ENCODE results near the gene USH2A. TPM values are rescaled to one million over a fixed set of nuclear protein-coding genes. Genes with fewer than 3 reads are reported as not detected.
A peak's percentile ranks its signal among the peaks of the same experiment; 100 is the strongest.

The USH2A gene
- total RNA-seq, 2 donors from 2014 or later: 0.62 to 3.1 TPM

DNA sequence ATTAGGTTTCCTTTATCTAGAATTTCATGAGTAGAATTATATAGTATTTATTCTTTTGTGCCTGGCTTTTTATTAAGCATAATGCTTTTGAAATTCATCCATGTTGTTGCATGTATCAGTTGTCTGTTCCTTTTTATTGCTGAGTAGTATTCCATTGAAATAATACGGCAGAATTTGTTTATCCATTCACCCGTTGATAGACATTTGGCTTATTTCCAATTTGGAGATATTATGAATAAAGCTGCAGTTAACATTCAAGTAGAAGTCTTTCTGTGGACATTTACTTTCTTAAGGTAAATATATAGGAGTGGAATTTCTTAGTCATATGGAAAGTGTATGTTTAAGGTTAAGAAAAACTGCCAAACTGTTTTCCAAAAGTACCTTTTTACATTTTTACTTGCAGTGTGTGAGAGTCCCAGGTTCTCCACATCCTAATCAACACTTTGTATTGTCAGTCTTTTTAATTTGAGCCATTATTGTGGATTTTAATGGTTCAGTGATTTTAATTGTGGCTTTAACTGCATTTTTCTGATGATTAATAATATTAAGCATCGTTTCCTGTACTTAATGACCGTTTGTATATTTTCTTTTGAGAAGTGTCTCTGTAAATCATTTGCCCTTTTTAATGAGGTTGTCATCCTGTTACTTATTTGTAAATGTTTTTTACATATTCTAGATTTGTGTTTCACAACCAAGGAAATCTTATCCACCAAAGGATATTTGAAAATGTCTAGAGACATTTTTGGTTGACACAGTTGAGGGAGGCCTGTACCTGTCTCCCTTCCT lies 833.4 kb downstream of the USH2A start:
- H3K9me3 Mint-ChIP-seq: peaks cover 3% of the 10 kb centered on the region
- no peaks in the 10 kb centered on the region for H3K4me1 ChIP-seq (ENCODE audit: control insufficient read depth, insufficient read depth, low read length)
- DNase-seq: no peak
- no peak overlapping the region for H3K9ac ChIP-seq (ENCODE audit: extremely low read depth, low read length, poor library complexity, severe bottlenecking)
- no peaks in the 10 kb centered on the region for H3K27me3 Mint-ChIP-seq (ENCODE audit: insufficient read depth)
- no peak overlapping the region for H3K4me3 ChIP-seq (ENCODE audit: low read length)
- H3K27ac Mint-ChIP-seq: no peak overlapping the region
- no peak overlapping the region for H3K4me3 Mint-ChIP-seq
- WGBS, 2 experiments (ENCODE audit: insufficient coverage in 1 of 2, insufficient read length in 1 of 2): 94 to 100% methylated on average over 3 to 4 of the region's 4 CpGs
- H3K36me3 Mint-ChIP-seq (ENCODE audit: low read depth): peaks cover 49% of the 10 kb centered on the region
- peaks cover 6% of the 10 kb centered on the region for H3K4me1 Mint-ChIP-seq
- TF ChIP-seq, protein P1, sequence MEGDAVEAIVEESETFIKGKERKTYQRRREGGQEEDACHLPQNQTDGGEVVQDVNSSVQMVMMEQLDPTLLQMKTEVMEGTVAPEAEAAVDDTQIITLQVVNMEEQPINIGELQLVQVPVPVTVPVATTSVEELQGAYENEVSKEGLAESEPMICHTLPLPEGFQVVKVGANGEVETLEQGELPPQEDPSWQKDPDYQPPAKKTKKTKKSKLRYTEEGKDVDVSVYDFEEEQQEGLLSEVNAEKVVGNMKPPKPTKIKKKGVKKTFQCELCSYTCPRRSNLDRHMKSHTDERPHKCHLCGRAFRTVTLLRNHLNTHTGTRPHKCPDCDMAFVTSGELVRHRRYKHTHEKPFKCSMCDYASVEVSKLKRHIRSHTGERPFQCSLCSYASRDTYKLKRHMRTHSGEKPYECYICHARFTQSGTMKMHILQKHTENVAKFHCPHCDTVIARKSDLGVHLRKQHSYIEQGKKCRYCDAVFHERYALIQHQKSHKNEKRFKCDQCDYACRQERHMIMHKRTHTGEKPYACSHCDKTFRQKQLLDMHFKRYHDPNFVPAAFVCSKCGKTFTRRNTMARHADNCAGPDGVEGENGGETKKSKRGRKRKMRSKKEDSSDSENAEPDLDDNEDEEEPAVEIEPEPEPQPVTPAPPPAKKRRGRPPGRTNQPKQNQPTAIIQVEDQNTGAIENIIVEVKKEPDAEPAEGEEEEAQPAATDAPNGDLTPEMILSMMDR (conservative IDR thresholded peaks at IDR 0.05): no peak
- H3K27me3 ChIP-seq (ENCODE audit: control insufficient read depth, insufficient read depth, low read length, poor library complexity, severe bottlenecking): no peaks in the 10 kb centered on the region
- H3K9me3 ChIP-seq (ENCODE audit: control insufficient read depth, low read length): peaks cover 6% of the 10 kb centered on the region
- H3K27ac ChIP-seq (ENCODE audit: low read depth, low read length): no peak overlapping the region
- H3K36me3 ChIP-seq (ENCODE audit: control insufficient read depth, insufficient read depth, low read length): peaks cover 48% of the 10 kb centered on the region

DNA sequence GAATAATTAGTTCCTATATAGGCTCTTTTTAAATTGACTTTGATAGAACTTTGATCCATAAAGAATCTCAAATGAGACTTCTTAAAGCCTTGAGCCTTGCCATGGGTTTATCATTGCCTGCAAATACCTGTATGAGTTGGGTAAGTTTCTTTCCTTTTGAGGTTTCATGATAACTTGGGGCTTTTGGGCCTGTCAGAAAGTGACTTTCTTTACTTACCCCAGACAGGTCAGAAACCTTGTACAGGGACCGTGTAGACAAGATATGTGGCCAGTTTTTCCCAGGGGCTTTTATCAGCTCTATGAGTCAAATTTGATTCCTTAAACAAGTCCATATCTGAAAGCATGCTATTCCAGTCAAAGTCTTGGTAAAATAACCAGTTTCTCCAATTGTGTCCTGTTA lies 838.9 kb downstream of the USH2A start:
- Histone ChIP-seq H3K4me1 (ENCODE audit: control insufficient read depth, insufficient read depth, low read length) (no peaks in the 10 kb centered on the region), H3K36me3 (ENCODE audit: control insufficient read depth, insufficient read depth, low read length) (peaks cover 79% of the 10 kb centered on the region), H3K27me3 (ENCODE audit: control insufficient read depth, insufficient read depth, low read length, poor library complexity, severe bottlenecking) (no peaks in the 10 kb centered on the region), H3K4me3 (ENCODE audit: low read length) (no peak overlapping the region), H3K9ac (ENCODE audit: extremely low read depth, low read length, poor library complexity, severe bottlenecking) (no peak overlapping the region), H3K27ac (ENCODE audit: low read depth, low read length) (no peak overlapping the region), H3K9me3 (ENCODE audit: control insufficient read depth, low read length) (peaks cover 21% of the 10 kb centered on the region)
- TF ChIP-seq, protein P1 (conservative IDR thresholded peaks at IDR 0.05): no peak
- no peak overlapping the region for H3K27ac Mint-ChIP-seq
- DNase-seq: no peak
- no peaks in the 10 kb centered on the region for H3K4me1 Mint-ChIP-seq
- H3K36me3 Mint-ChIP-seq (ENCODE audit: low read depth): peaks cover 80% of the 10 kb centered on the region
- WGBS, 2 experiments (ENCODE audit: insufficient coverage in 1 of 2, insufficient read length in 1 of 2): 85% methylated on average over 1 of the region's 1 CpG; no CpG with 5 or more reads in 1 of the 2 experiments
- H3K9me3 Mint-ChIP-seq: peaks cover 10% of the 10 kb centered on the region
- no peak overlapping the region for H3K4me3 Mint-ChIP-seq
- no peaks in the 10 kb centered on the region for H3K27me3 Mint-ChIP-seq (ENCODE audit: insufficient read depth)

DNA sequence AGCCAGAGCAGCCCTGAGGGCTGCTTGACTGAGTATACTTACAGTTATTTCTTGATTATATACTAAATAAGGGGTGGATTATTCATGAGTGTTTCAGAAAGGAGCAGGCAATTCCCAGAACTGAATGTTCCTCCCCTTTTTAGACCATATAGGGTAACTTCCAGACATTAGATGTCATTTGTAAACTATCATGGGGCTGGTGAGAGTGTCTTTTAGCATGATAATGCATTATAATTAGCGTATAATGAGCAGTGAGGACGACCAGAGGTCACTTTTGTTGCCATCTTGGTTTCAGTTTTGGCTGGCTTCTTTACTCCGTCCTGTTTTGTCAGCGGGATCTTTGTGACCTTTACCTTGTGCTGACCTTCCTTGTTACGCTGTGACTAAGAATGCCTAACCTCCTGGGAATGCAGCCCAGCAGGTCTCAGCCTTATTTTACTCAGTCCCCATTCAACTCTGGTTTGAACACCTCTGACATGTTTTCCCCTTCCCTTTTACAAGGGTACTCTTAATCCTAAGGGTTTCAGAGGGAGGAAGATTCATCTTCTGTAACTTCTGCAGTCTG lies 840.0 kb downstream of the USH2A start:
- DNase-seq: peak; percentile 55
- H3K9me3 Mint-ChIP-seq: peaks cover 10% of the 10 kb centered on the region
- Histone ChIP-seq H3K9ac (ENCODE audit: extremely low read depth, low read length, poor library complexity, severe bottlenecking) (no peak overlapping the region), H3K9me3 (ENCODE audit: control insufficient read depth, low read length) (peaks cover 21% of the 10 kb centered on the region), H3K36me3 (ENCODE audit: control insufficient read depth, insufficient read depth, low read length) (peaks cover 80% of the 10 kb centered on the region), H3K4me3 (ENCODE audit: low read length) (no peak overlapping the region), H3K4me1 (ENCODE audit: control insufficient read depth, insufficient read depth, low read length) (no peaks in the 10 kb centered on the region), H3K27ac (ENCODE audit: low read depth, low read length) (no peak overlapping the region), H3K27me3 (ENCODE audit: control insufficient read depth, insufficient read depth, low read length, poor library complexity, severe bottlenecking) (no peaks in the 10 kb centered on the region)
- TF ChIP-seq, protein P1 (conservative IDR thresholded peaks at IDR 0.05): no peak
- no peaks in the 10 kb centered on the region for H3K4me1 Mint-ChIP-seq
- whole genome bisulfite sequencing, 2 experiments (ENCODE audit: insufficient coverage in 1 of 2, insufficient read length in 1 of 2): 83 to 87% methylated on average over 5 of the region's 5 CpGs
- peaks cover 77% of the 10 kb centered on the region for H3K36me3 Mint-ChIP-seq (ENCODE audit: low read depth)
- H3K27ac Mint-ChIP-seq: peak overlapping the region; percentile 23
- no peaks in the 10 kb centered on the region for H3K27me3 Mint-ChIP-seq (ENCODE audit: insufficient read depth)
- no peak overlapping the region for H3K4me3 Mint-ChIP-seq

Data from endodermal cell (in vitro differentiated cells).